A549 (cell line): ENCODE results near the gene ASPSCR1. TPM values are rescaled to one million over a fixed set of nuclear protein-coding genes. Genes with fewer than 3 reads are reported as not detected.

Source experiments
- ATAC-seq, 2 experiments: fragments of 200-7000 bp in 1 of 2; fragments of >200 bp in 1 of 2; cut with Nextera tagmentation in 1 of 2; cut with Tn5 transposase in 1 of 2; 3 replicates each; pipeline versions ENCODE4 v1.8.0 to v1.9.1; 2018 to 2020; ENCODE audit warnings: mild to moderate bottlenecking in 1 of 2, moderate library complexity in 1 of 2
- CTCF ChIA-PET: fragments of 300-600 bp; sonication (Branson Sonifier 250); formaldehyde crosslinking; extraction: SDS; loops from one replicate; lab custom pipeline; 2021; ENCODE audit warnings: antibody characterized with exemption, inconsistent platforms; lab: Yijun Ruan, JAX
- POLR2A ChIA-PET: fragments of 350-600 bp; formaldehyde crosslinking; extraction: SDS; loops from one replicate; lab custom pipeline; 2021; ENCODE audit warnings: antibody characterized with exemption, inconsistent platforms; lab: Yijun Ruan, JAX
- DNase-seq, 2 experiments: peaks; one replicate each; pipeline versions ENCODE4 v3.0.0 to v3.0.0-alpha.2; 2011 to 2016; ENCODE audit warnings: low read depth in 1 of 2, low spot score in 1 of 2
- FAIRE-seq: peaks from 2 replicates; lab custom pipeline; 2011; peaks lifted over from hg19 to GRCh38; lab: Jason Lieb, UNC
- H3K27ac ChIP-seq, 2 experiments: fragments of >200 bp; sonication (Bioruptor Twin); formaldehyde crosslinking; 3 replicates each; pipeline ENCODE4 v1.5.1; 2016 to 2017
- H3K4me1 ChIP-seq: fragments of >200 bp; sonication (Bioruptor Twin); formaldehyde crosslinking; 3 replicates; pipeline ENCODE4 v1.6.1; 2016
- H3K4me2 ChIP-seq: fragments of >200 bp; sonication (Bioruptor Twin); formaldehyde crosslinking; 3 replicates; pipeline ENCODE4 v1.6.1; 2016
- H3K4me3 ChIP-seq: fragments of >200 bp; sonication (Bioruptor Twin); formaldehyde crosslinking; 3 replicates; pipeline ENCODE4 v1.5.1; 2016
- H3K9me3 ChIP-seq: fragments of >200 bp; sonication (Bioruptor Twin); formaldehyde crosslinking; 3 replicates; pipeline ENCODE4 v1.6.1; 2016
- CBX8 ChIP-seq: fragments of 200-600 bp; sonication (generic); IDR thresholded peaks from 2 replicates; pipeline ENCODE4 v1.6.1; 2016
- EHF ChIP-seq: fragments of 250-450 bp; sonication (Bioruptor Pico); IDR thresholded peaks from 2 replicates; pipeline ENCODE4 v1.5.0; 2020; ENCODE audit warnings: mild to moderate bottlenecking
- ESRRA ChIP-seq: fragments of 150-350 bp; IDR thresholded peaks from 2 replicates; pipeline ENCODE4 v1.6.1; 2014; ENCODE audit warnings: mild to moderate bottlenecking, low read length, borderline replicate concordance
- HMGXB4 ChIP-seq: fragments of 250-450 bp; sonication (Bioruptor Pico); IDR thresholded peaks from 2 replicates; pipeline ENCODE4 v1.5.0; 2021; ENCODE audit warnings: mild to moderate bottlenecking, moderate library complexity, borderline replicate concordance
- KDM5A ChIP-seq: fragments of 200-600 bp; sonication (generic); IDR thresholded peaks from 2 replicates; pipeline ENCODE4 v1.6.1; 2016; ENCODE audit warnings: antibody characterized with exemption, mild to moderate bottlenecking
- MYC ChIP-seq: IDR thresholded peaks from 2 replicates; pipeline ENCODE4 v1.6.1; 2012; ENCODE audit warnings: mild to moderate bottlenecking, inconsistent platforms, low read length, improper control_type of control experiment, borderline replicate concordance
- NR3C1 ChIP-seq: fragments of >200 bp; sonication (Bioruptor Twin); formaldehyde crosslinking; IDR thresholded peaks from 3 replicates; pipeline ENCODE4 v1.6.1; 2017
- PHF8 ChIP-seq: fragments of 200-600 bp; sonication (generic); IDR thresholded peaks from 2 replicates; pipeline ENCODE4 v1.6.1; 2016; ENCODE audit warnings: low read depth, mild to moderate bottlenecking, antibody characterized with exemption, moderate library complexity, borderline replicate concordance
- RAD21 ChIP-seq, 2 experiments: fragments of >200 bp in 1 of 2; sonication (Bioruptor Twin) in 1 of 2; formaldehyde crosslinking in 1 of 2; IDR thresholded peaks in 1 of 2; conservative IDR thresholded peaks in 1 of 2; 2 replicates in 1 of 2; 3 replicates in 1 of 2; pipeline ENCODE4 v1.6.1; 2012 to 2018; ENCODE audit warnings: inconsistent platforms in 1 of 2
- RARB ChIP-seq: fragments of 250-450 bp; sonication (Bioruptor Pico); IDR thresholded peaks from 2 replicates; pipeline ENCODE4 v1.8.0; 2021; ENCODE audit warnings: mild to moderate bottlenecking, moderate library complexity
- RCOR1 ChIP-seq: fragments of 150-350 bp; IDR thresholded peaks from 2 replicates; pipeline ENCODE4 v1.6.1; 2014; ENCODE audit warnings: antibody characterized with exemption, low read length, low read depth
- RNF2 ChIP-seq: fragments of 200-600 bp; sonication (generic); IDR thresholded peaks from 2 replicates; pipeline ENCODE4 v1.6.1; 2016; ENCODE audit warnings: low read depth, mild to moderate bottlenecking, antibody characterized with exemption, moderate library complexity, borderline replicate concordance
- SREBF2 ChIP-seq: fragments of 450-650 bp; IDR thresholded peaks from 2 replicates; pipeline ENCODE4 v1.6.1; 2014; ENCODE audit warnings: mild to moderate bottlenecking, moderate library complexity
- TP53 ChIP-seq: fragments of 250-450 bp; sonication (Bioruptor Pico); IDR thresholded peaks from 2 replicates; pipeline ENCODE4 v1.5.0; 2021; ENCODE audit warnings: mild to moderate bottlenecking, moderate library complexity
- ZC3H11A ChIP-seq: fragments of 450-650 bp; IDR thresholded peaks from 2 replicates; pipeline ENCODE4 v1.6.1; 2014; ENCODE audit warnings: antibody characterized with exemption, mild to moderate bottlenecking
- ZNF302 ChIP-seq: fragments of 250-450 bp; sonication (Bioruptor Pico); IDR thresholded peaks from 2 replicates; pipeline ENCODE4 v1.9.0; 2021; ENCODE audit warnings: inconsistent platforms, mild to moderate bottlenecking, moderate library complexity
- WGBS: methylation state at CpG from one replicate; pipeline ENCODE4 v1.1.6; 2017; ENCODE audit errors: missing lambda C conversion rate; 5-methylcytosine and 5-hydroxymethylcytosine counted together
- polyA plus RNA-seq, 4 experiments: library from polyadenylated mRNA; depleted of rRNA in 3 of 4; stranded (reverse); fragments of >200 nt; fragmentation: RNase III in 1 of 4; extraction: RNeasy Plus Mini Kit Qiagen cat#74134 plus additional on column Dnase treatment in 1 of 4; gene quantifications; 2 replicates in 3 of 4; 3 replicates in 1 of 4; pipeline ENCODE4 v1.2.3, GENCODE V29; 2011 to 2017
- TF ChIP-seq, protein P1 (sequence below): IDR thresholded peaks from 2 replicates; pipeline ENCODE4 v1.6.1; 2012
- TF ChIP-seq, protein P2 (sequence below): IDR thresholded peaks from 2 replicates; pipeline ENCODE4 v1.6.1; 2012

ASPSCR1 gene
- polyA plus RNA-seq, 2 of the 4 experiments (the other 2 are of a cell fraction) = 12.3 to 25.7 TPM

- FAIRE-seq (no peak), ATAC-seq (no peak)
- POLR2A ChIA-PET = no interaction called here
These were observed 38.2 kb upstream of the ASPSCR1 start for GRCh38 chr17:81939218-81939617.

GRCh38 chr17:81939881-81940385 lies 37.5 kb upstream of the ASPSCR1 start:
- no peak overlapping the region for H3K4me2 ChIP-seq
- no peak for TF ChIP-seq ZNF302 (CRISPR knock-in tag)
- TF ChIP-seq KDM5A = no peak
- no peak for TF ChIP-seq MYC
- TF ChIP-seq ZC3H11A = no peak
- TF ChIP-seq CBX8 = no peak
- TF ChIP-seq EHF (CRISPR knock-in tag) = no peak
- TF ChIP-seq TP53 = no peak
- TF ChIP-seq, protein P1, sequence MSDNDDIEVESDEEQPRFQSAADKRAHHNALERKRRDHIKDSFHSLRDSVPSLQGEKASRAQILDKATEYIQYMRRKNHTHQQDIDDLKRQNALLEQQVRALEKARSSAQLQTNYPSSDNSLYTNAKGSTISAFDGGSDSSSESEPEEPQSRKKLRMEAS = no peak
- no peak for TF ChIP-seq HMGXB4 (CRISPR knock-in tag)
- TF ChIP-seq, all 56 proteins: peak for 0
- ATAC-seq (no peak), DNase-seq (no peak), FAIRE-seq (no peak)
- H3K4me3 ChIP-seq = no peak overlapping the region
- POLR2A ChIA-PET = no interaction called here
- H3K4me1 ChIP-seq = peaks cover 17% of the 10 kb centered on the region; the same call in 2 of the 3 replicates
- no peak overlapping the region for H3K27ac ChIP-seq
- no peaks in the 10 kb centered on the region for H3K9me3 ChIP-seq
- WGBS = 85% methylated on average over 17 of the region's 21 CpGs
- CTCF ChIA-PET = interaction anchor here (1.0 to 4.3 kb wide), 7 partner anchors 10 to 90 kb away, joined by 3 to 29 read pairs (median 4); partner anchors contain the start of genes CENPX, LRRC45, MAFG and NOTUM

More at GRCh38 chr17:81939218-81939617, 38.2 kb upstream of the ASPSCR1 start:
- H3K27ac ChIP-seq = no peak overlapping the region
- no peak overlapping the region for H3K4me3 ChIP-seq
- no peak for DNase-seq
- TF ChIP-seq RAD21 (conservative IDR thresholded peaks at IDR 0.05 in 1 of 2, IDR thresholded peaks at IDR 0.05 in 1 of 2) (no peak), RNF2 (no peak), PHF8 (no peak), EHF (CRISPR knock-in tag) (no peak), NR3C1 (no peak), SREBF2 (no peak), RARB (no peak), RCOR1 (no peak), KDM5A (no peak), ESRRA (no peak)
- H3K4me2 ChIP-seq = no peak overlapping the region
- CTCF ChIA-PET = interaction anchor here (0.8 to 4.3 kb wide), 5 partner anchors 9 to 91 kb away, joined by 3 to 29 read pairs (median 12); partner anchors contain the start of genes CENPX, LRRC45, MAFG and NOTUM
- no peaks in the 10 kb centered on the region for H3K9me3 ChIP-seq
- 81% methylated on average over 15 of the region's 15 CpGs for WGBS
- peaks cover 17% of the 10 kb centered on the region; the same call in 2 of the 3 replicates for H3K4me1 ChIP-seq

DNA sequence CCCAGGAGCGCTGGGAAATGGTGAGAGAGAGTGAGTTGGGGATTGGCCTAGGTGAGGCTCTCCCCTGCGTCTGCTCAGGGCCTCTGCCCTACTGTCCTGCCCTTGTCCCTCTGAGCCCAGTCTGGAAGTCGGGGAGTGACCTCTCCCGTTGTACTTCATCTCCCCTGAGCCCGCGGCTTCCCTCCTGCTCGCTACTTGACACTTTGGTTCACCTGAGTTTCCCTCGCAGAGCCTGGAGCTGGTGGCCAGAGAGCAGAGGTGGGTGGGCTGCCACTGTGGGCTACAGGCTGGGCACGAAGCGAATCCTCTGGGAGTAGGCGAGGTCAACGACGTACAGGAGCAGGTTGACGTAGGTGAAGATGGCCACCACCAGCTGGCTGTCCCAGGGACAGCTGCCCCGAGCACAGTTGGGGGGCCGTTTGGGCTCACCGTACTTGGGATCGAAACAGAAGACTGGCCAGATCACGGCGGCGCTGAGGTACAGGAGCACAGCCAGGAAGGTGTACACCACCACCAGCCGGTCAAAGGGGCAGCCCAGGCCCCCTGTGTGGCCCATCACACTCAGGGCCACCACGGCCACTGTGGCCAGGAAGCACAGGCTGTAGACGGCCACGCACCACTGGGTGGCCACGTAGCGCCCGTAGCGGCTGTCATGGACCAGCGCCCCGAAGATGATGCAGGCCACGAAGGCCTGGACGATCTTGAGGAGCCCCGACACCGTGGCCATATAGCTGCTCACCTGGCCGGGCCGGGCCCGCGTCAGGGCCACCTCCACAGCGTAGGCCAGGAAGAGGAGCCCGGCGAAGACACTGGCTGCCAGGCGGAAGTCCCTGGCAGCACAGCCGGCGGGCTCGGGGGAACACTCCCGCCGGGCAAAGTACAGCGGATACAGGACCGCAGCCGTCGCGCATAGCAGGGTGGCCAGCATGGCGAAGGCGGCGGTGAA lies 36.6 kb upstream of the ASPSCR1 start:
- ChIA-PET CTCF (interaction anchor here (1.0 to 4.3 kb wide), 8 partner anchors 10 to 89 kb away, joined by 3 to 29 read pairs (median 6); partner anchors contain the start of genes CENPX, LRRC45, MAFG and NOTUM), POLR2A (no interaction called here)
- FAIRE-seq = no peak
- TF ChIP-seq EHF (CRISPR knock-in tag) (no peak), ESRRA (no peak), MYC (no peak)
- TF ChIP-seq, protein P2, sequence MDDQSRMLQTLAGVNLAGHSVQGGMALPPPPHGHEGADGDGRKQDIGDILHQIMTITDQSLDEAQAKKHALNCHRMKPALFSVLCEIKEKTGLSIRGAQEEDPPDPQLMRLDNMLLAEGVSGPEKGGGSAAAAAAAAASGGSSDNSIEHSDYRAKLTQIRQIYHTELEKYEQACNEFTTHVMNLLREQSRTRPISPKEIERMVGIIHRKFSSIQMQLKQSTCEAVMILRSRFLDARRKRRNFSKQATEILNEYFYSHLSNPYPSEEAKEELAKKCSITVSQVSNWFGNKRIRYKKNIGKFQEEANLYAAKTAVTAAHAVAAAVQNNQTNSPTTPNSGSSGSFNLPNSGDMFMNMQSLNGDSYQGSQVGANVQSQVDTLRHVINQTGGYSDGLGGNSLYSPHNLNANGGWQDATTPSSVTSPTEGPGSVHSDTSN = no peak
- no peak for ATAC-seq
- H3K4me3 ChIP-seq = no peak overlapping the region
- no peaks in the 10 kb centered on the region for H3K9me3 ChIP-seq
- no peak overlapping the region for H3K27ac ChIP-seq
- no peak for DNase-seq
- peaks cover 13% of the 10 kb centered on the region; the same call in 2 of the 3 replicates for H3K4me1 ChIP-seq
- 87% methylated on average over 55 of the region's 56 CpGs for WGBS
- H3K4me2 ChIP-seq = no peak overlapping the region
